ENCODE data around the gene CBLL1.

Gene CBLL1

GRCh38 chr7:107743567-107744344 lies at the start of gene CBLL1:
Gene CBLL1, plus strand, starts transcription at chr7:107744142. Its CDS starts 22 bp downstream, at chr7:107744164.
- peak; percentile 96 for DNase-seq

GRCh38 chr7:107694386-107694785 lies 49.6 kb upstream of the CBLL1 start:
- DNase-seq, result no peak

GRCh38 chr7:107696330-107696946 lies 47.5 kb upstream of the CBLL1 start:
- DNase-seq, result no peak

- no peak for DNase-seq
These were observed 46.5 kb upstream of the CBLL1 start for GRCh38 chr7:107697321-107698049.

- DNase-seq, result no peak
These were observed 43.4 kb upstream of the CBLL1 start for GRCh38 chr7:107700570-107700969.

- DNase-seq, result no peak
These were observed 42.8 kb upstream of the CBLL1 start for GRCh38 chr7:107701191-107701590.

GRCh38 chr7:107703219-107703618 lies 40.7 kb upstream of the CBLL1 start:
- DNase-seq, result no peak

GRCh38 chr7:107703872-107704271 lies 40.1 kb upstream of the CBLL1 start:
- DNase-seq, result no peak

- no peak for DNase-seq
These were observed 35.0 kb upstream of the CBLL1 start for GRCh38 chr7:107708956-107709355.

GRCh38 chr7:107711301-107711700 lies 32.6 kb upstream of the CBLL1 start:
- DNase-seq, result no peak

- no peak for DNase-seq
These were observed 31.9 kb upstream of the CBLL1 start for GRCh38 chr7:107712025-107712424.

- no peak for DNase-seq
These were observed 31.0 kb upstream of the CBLL1 start for GRCh38 chr7:107712896-107713295.

GRCh38 chr7:107715531-107715930 lies 28.4 kb upstream of the CBLL1 start:
- no peak for DNase-seq

GRCh38 chr7:107718456-107719193 lies 25.3 kb upstream of the CBLL1 start:
- no peak for DNase-seq

GRCh38 chr7:107721286-107721685 lies 22.7 kb upstream of the CBLL1 start:
- no peak for DNase-seq

- no peak for DNase-seq
These were observed 20.7 kb upstream of the CBLL1 start for GRCh38 chr7:107723255-107723654.

- peak; percentile 65 for DNase-seq
These were observed 18.7 kb upstream of the CBLL1 start for GRCh38 chr7:107725138-107725740.

GRCh38 chr7:107726356-107727130 lies 17.4 kb upstream of the CBLL1 start:
- no peak for DNase-seq

GRCh38 chr7:107728276-107728675 lies 15.7 kb upstream of the CBLL1 start:
- DNase-seq, result no peak

- DNase-seq, result no peak
These were observed 1.0 kb upstream of the CBLL1 start for GRCh38 chr7:107742678-107743566.

GRCh38 chr7:107744345-107744750 lies 406 bp downstream of the CBLL1 start:
- no peak for DNase-seq
